Cortex of kidney (tissue), 1 donor: ENCODE results near the gene ANKRD16.
"Not testable (repeated sequence)": the region's sequence is repeated elsewhere in the genome, so short reads cannot be mapped to it uniquely, and the experiment has no call there.

Source experiments
- DNase-seq: peaks from one replicate; lab custom pipeline; 2025; lab: John Stamatoyannopoulos, UW

ANKRD16 gene

DNA sequence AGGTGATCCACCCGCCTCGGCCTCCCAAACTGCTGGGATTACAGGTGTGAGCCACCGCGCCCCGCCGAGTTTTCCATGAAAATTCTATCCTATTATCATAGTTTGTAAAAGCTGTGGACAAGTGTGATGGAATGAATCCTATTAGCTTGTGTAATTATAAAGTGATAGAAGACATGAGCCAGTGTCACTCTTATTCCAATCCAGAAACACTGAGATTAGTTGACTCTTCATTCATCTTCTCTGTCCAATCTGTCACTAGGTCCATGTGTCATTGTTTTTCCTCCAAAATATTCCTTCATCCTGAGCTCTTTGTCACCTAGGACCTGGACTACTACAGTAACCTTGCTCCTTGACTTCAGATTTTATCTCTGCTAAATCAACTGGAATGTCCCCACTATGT is 13.9 kb upstream of the ANKRD16 start:
- DNase-seq, result no peak

DNA sequence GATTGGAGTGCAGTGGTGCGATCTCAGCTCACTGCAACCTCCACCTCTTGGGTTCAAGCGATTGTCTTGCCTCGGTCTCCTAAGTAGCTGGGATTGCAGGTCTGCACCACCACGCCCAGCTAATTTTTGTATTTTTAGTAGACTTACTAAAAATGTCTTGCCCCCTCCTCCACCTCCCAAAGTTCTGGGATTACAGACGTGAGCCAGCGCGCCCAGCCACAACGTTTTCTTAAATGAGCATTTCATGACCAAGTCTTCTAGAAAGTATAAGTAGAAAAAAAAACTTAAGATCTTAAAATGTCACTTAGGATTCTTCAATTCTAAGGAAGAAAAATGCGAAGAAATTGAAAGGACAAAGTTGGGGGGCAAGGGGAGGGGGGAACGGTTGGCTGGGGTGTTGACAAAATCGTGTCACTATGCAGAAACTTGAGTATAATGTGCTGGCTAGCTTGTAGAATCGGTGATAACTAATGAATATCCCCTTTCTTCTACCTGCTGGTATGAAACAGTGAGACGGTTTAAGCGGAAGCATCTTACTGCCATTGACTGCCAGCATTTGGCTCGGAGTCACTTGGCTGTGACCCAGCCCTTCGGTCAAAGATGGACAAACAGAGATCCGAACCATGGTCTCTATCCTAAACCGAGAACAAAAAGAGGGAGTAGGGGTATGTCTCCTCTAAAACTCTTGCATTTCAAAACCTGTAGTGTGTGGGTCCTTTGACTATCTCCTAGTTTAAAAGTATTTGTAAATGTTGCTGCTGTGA is 13.0 kb upstream of the ANKRD16 start:
- DNase-seq, result no peak

DNA sequence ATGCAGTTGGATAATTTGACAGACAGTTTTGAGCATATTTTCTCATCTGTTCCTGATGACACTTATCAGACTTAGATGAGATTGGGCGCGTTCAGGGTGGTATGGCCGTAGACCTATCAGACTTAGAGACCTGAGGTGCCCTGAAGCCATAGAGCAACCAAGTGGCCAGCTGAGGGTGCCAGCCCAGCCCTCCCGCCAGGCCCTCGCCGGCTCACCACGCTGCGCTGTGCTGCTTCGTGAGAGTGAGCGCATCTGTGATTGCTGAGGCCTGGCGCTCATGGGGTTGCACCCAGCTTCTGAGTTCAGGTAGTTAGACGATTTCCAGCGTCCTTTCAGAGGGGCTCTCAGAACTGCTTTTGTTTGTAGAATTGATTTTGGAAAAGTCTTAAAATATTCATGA is 10.6 kb upstream of the ANKRD16 start:
- DNase-seq, result no peak

DNA sequence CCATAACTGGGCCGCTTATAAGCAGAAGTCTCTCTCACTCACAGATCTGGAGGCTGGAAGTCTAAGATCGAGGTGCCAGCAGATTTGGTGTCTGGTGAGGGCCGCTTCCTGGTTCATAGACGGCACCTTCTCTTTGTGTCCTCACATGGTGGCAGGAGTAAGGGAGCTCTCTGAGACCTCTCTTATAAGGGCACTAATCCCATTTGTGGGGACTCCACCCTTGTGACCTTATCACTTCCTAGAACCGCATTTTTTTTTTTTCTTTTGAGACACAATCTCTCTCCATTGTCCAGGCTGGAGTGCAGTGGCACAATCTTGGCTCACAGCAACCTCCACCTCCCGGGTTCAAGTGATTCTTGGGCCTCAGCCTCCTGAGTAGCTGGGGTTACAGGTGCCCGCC is 8.5 kb upstream of the ANKRD16 start:
- no peak for DNase-seq

DNA sequence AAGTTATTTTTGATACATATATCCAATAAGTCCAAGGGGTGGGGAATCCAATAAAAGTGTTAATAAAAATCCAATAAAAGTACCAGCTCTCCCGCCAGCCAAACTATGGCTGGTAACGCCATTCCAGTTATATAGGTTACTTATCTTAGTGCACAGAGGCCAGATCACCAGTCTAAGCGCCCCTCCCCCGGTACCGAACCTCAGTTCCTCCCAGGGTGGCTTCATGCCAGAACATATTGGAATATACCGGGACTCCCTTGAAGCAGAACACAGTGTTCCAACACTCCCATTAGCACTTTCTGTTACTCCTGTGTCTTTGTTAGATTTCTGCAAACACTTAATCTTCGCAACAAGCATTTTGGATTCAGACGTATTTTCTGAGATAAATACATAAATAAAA is 7.8 kb upstream of the ANKRD16 start:
- no peak for DNase-seq

DNA sequence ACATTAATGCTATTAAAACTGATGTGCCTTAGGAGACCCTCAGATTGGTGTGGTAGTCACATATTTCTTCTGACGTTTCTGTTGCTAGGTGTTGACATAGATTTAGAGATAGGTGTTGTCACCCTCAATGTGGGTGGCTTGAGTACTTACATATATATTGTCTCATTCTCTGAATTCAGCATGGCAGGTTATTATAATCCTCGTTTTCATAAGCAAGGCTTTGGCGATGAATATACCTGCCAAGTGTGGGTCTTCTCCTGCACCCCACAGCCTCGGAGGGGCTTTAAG is 7.3 kb upstream of the ANKRD16 start:
- no peak for DNase-seq

DNA sequence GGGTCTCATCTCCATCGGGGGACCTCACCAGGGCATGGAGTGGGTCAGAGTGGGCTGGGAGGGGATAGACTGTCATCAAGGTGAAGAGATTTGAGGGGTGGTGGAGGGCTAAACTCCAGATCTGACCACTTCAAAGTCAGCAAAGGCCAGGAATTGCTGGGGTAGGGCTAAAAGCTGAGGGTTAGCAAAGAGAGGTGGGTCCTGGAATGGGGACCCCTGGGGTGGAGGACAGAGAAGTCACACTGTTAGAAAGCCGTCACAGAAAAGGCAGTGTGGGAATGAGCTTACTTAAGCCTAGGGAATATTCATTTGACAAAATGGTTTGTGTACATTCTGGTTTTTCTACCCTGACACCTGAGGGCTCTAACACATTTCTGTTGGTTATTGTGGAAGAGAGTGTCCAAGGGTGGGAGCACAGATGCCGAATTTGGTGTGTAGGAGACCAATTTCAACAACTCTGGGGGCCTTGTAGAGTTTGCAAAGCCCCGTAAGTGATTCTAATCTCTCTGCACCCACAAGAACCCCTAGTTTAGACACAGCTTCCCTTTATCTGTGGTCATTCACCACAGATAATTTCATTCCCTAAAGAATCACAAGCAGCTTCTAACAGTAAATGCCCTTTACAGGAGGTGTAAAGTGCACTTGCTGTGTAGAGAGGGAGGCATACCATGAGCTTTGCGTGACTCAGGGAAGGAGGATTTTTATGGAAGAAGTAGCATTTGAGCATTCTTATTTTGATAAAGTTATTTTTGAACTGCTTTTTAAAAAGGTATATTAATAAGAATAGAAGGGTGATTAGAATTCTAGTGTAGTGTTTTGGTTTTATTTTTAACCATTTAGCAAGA is 6.7 kb upstream of the ANKRD16 start:
- DNase-seq, result no peak

DNA sequence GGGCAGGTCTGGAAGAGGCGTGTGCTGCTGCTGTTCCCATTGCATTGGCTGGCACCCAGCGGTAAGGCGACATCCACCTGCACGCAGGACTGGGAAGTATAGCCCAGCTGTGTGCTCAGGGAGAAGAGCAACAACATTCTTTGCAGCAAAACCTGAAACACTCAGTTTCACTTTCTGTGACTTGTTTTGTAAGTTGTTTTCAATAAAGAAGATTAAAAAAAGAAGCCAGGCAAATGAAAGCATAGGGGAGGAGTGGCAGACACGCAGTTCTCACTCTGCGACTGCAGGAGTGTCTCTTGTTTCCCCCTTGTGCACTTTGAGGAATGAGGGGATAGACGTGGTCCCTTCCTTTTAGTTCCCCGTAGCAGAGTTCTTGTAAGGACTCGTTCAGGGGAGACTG is 6.1 kb upstream of the ANKRD16 start:
- no peak for DNase-seq

DNA sequence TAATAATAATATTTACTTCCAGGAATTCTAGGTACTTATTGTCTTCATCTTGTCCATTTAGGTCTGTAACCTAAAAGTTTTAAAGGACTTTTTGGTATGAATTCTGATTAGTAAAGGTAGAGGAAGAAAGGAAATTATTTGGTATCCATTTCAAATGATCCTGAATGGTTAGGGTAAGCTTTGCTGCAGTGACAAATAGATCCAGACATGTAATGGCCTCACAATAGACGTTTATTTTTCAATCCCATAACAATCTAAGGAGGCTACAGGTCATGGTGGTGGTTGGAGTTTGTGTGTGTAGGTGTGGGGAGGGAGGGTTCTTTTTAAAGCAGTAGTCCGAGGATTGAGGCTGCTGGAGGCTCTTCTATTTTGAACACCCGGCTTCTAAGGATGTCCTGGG is 5.7 kb upstream of the ANKRD16 start:
- no peak for DNase-seq

DNA sequence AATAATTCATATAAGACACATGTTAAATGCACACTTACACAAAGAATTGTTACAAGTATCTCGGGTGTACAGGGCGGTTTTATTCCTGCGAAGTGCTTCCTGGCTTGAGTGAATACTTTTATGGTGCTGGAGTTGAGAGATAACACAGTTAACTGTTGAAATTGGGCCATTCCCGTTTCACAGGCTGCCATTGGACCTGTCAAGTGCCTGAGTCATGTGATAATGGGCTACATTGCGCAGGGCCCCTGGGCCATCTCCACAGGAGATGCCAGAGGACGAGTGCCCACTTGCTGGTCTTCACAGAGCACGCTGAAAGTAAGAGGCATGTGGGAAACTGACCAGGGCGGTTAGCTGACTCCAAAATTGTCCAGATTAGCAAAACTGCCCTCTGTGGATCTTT is 5.2 kb upstream of the ANKRD16 start:
- no peak for DNase-seq

DNA sequence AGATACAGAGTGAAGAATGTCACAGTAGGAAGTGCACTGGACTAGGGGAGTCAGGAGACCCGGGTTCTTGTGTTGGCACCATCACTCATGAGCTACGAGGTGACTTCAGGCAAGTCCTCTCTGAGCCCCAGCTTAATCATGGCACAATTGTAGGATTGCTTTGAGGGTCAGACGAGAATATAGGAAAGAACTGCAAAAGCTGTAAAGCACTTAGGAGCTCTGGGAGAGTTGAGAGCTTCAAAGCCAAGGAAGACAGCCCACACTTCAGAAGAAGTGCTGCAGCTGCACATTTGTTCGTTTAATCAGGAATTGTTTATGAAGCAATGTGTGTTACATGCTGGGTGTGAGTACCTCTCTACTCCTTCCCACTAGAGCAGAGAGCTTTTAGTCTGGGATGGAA is 4.7 kb upstream of the ANKRD16 start:
- DNase-seq, result no peak

DNA sequence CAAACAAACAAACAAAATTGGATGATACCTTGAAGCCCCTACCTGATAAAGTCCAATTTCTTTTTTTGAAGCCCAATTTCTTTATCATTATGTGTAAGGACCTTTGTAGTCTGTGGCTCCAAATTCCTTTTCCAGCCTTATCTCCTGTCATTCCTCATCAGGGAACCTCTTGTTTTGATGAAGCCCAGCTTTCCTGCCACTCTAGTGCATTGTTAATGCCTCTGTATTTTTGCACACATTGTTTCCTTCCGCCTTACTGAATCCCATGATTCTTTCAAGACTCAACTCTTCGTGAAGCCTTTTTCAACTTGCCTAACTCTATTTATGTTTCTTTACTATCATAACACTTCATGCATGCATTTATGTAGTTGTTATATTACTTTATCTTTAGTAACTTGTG is 3.6 kb upstream of the ANKRD16 start:
- no peak for DNase-seq

DNA sequence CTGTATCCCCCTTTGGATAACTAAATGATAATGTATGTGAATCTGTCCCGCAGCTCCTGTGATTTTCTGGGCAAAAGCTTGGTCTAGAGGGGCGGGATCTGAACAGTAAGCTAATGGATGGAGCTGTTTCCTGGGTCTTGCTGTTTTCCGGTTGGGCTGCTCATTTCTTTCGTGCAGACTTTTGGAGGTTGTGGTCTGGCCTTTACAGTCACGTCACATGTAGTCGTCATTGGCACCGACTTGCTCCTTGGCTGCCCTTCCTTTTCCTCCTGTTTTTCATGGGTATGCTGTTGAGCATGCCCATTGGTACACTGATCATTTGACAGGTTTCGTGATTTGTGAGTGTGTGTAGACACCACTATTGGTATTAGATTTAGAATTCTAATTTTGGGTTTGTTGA is 2.3 kb upstream of the ANKRD16 start:
- no peak for DNase-seq

DNA sequence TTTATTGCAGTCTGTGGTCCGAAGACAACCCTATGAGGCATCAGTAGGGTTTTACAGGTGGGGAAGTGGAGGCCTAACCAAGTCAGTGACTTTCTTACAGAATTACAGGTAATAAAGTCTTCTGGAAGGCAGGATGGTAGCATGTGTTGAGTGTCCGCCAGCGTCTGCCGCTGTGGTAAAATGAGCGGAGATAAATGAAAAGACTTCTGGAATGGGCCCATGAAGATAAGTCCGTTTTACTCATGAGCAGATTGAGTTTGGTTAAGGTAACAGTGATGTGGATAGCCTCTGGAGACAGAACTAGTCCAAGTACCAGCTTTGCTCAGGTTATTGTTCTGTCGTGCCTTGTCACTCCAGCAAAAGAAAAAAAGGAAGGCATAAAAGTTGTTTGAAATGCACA is 1.3 kb upstream of the ANKRD16 start:
- no peak for DNase-seq

DNA sequence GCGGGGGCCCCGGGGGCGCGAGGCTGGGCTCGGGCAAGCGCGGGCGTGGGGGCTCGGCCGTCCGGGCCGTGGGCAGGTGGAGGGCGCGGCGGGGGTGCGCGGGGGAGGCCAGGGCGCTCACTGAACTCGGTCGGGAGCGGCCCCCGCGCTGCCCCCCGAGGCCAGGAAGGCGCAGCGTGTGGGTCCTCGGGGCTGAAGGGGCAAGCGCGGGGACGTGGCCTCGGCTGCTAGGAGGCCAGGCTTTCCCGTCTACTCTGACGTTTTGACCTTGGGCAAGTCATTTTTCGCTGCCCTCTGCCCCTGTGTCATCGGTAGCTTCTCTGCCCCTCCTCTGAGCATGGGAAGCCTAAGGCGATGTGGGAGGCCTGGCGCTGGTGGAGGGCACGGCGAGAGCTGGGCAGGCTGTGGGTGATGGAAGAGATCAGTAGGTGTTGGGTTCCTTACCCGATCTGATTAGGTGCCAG is 791 bp upstream of the ANKRD16 start:
- DNase-seq, result no peak

DNA sequence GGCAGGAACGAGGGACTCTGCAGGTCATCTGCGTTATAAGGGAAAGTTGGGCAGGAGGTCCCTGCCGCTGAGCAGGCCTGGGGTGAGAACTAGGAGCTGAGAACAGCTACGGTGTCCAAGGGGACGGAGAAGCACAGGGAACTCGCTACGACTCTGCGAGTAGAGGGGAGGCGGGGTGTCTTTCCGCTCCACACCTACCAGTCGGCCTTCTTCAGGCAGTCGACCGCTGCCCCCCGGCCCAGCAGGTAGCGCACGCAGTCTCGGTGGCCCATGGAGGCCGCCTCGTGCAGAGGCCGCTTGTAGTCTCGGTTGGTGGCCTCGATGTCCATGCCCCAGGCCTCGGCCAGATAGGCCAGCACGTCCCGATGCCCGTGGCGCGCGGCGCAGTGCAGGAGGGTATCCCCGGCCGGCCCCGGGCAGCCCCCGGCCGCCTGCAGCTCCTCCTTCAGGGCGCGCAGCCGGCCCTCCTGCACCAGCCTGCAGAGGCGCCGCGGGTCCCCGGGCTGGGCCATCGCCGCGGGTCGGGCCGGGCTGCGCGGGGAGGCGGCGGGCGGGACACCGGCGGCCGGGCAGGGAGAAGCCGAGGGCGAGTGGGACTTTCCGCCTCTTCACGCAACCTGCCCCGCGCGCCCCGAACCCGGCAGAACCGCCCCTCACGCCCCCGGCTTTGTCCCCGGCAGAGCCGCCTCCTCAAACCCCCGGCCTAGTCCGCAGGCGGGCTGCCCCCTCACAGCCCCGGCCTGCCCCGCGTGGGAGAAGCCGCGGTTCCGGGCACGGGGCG is 660 bp downstream of the ANKRD16 start:
- DNase-seq, result no peak

DNA sequence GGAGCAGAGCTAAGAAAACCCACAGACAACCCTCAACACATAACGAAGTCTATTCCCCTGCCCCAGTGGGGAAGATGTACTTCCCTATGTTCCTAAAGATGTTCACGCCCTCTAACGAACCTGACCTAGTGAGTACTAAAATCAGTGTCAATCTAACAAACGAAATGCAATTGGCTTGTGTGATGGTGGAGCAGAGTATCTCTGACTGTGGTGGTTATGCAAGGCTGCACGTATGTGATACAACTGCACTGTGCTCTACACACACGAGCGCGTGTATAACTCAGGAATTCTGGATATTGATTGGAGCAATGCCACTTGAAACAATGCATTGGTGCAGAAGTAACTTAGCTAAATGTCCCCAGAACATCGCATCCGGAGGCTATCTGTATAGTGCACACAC is 1.3 kb downstream of the ANKRD16 start:
- no peak for DNase-seq

DNA sequence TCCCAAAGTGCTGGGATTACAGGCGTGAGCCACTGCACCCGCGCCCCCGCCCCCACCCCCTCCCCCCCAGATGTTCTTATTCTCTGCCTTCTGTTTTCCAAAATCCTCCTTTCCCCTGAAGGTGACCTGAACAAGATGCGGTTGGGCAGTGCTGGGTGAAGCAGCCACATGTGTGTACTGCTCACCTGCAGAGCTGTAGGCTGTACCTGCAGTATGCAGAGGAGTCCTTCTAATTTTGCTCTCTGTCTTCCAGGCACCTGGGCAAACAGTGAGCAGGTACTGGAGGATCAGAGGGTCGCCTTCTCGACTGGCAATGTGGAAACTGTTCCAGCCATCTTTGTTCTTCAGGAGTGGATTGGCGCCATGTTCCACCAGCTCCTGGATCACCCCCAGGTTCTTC is 2.1 kb downstream of the ANKRD16 start:
- no peak for DNase-seq

DNA sequence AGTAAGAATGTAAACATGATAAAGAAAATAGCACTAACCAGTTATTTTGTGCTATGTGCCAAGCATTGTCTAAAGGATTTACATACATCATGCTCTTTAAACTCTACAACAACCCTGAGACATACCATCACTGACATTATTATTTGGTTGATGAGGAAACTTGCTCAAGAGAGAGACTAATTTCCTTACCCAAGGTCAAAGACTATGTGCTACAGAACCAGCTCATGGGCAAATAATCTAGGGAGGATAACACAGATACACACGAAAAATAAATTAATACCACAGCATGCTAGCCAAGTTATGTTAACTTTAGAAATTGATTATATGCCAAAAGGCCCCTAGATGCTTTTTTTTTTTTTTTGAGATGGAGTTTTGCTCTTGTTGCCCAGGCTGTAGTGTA is 2.7 kb downstream of the ANKRD16 start:
- DNase-seq, result no peak

DNA sequence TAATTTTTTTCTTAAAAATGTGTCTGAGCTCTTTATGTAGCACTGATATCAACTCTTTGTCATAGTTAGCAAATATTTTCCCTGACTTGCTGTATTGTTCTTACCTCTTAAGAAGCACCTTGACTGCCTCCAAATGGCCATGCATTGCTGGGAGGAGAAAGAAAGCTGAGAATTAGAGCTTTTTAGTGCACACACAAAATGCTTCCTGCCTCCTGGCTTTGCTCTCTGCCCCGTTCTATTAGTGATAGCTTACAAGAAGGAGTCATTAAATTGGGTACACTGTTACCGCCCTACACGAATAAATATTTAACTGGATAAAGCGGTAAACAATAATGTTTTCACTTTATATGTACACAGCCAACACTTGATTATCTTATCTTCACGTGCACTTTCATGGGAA is 4.1 kb downstream of the ANKRD16 start:
- no peak for DNase-seq

DNA sequence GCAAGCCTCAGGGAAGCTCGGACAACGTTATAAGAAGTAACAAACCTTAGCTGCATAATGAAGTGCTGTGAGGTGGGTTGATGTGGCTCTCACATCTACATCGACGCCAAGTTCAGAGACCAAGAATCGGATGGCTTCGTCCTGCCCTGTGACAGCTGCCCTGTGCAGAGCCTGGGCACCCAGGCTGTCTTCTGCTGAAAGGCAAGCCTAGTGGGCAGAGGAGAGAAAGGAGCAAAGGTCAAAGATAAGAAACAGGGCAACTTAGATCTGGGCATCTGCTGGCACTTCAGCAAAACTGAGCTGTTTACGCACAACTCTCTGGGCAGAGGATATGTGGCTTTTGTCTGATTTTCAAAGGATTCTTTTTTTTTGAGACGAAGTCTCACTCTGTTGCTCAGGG is 6.7 kb downstream of the ANKRD16 start:
- no peak for DNase-seq

DNA sequence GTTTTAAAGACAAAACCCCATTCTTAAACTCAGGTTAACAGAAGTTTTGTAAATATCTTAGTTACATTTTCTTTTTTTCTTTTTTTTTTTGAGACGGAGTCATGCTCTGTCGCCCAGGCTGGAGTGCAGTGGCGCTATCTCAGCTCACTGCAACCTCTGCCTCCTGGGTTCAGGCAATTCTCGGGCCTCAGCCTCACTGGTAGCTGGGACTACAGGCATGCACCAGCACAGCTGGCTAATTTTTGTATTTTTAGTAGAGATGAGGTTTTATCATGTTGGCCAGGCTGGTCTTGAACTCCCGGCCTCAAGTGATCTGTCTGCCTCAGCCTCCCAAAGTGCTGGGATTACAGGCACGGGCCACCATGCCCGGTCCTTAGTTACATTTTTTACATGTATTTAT is 12.7 kb downstream of the ANKRD16 start:
- not testable (repeated sequence) for DNase-seq

DNA sequence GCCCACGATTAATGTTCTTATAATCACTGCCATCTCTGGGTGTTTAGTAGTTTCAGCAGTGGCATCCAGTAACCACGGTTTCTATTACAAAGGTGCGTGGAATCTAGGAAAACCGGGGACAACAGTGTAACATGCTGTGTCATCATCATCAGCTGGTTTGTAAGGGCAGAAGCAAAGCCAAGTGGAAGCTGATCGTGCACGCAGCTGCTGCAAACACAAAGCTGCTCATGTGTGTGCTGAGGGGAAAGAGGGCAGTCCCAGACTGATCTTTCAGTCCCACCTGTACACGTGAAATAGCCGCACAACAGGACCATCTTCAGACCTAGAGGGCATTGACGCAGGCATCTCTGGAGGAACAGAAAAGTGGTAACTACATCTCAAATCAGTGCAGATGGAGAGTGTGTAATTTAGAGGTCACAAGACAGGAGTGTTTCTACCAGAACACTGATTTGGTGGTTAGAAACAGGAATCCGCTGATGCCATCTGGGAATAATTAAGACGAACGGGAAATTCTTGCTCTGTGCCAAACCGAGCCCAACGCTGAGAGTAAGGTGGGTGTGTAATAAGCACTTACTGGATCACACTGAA is 13.4 kb downstream of the ANKRD16 start:
- DNase-seq, result no peak
